ACC112 (cell line): ENCODE results near the gene LGI1.

Source experiments
- H2AFZ ChIP-seq: fragments of 200-600 bp; sonication (generic); one replicate; pipeline ENCODE4 v1.6.0; 2017; ENCODE audit warnings: antibody characterized with exemption, low read length; ENCODE audit not compliant: unreplicated experiment
- H3K27ac ChIP-seq: fragments of 200-600 bp; sonication (generic); 2 replicates; pipeline ENCODE4 v1.5.1; 2014; ENCODE audit warnings: low read depth, mild to moderate bottlenecking, antibody characterized with exemption, low read length, moderate library complexity
- H3K27me3 ChIP-seq: fragments of 200-600 bp; sonication (generic); 2 replicates; pipeline ENCODE4 v1.6.1; 2014; ENCODE audit warnings: mild to moderate bottlenecking, antibody characterized with exemption, low read length, moderate library complexity, mixed read lengths; ENCODE audit not compliant: insufficient read depth
- H3K36me3 ChIP-seq: fragments of 200-600 bp; sonication (generic); 2 replicates; pipeline ENCODE4 v1.6.1; 2016; ENCODE audit warnings: mild to moderate bottlenecking, antibody characterized with exemption, low read length, moderate library complexity, mixed read lengths; ENCODE audit not compliant: insufficient read depth
- H3K4me1 ChIP-seq: fragments of 200-600 bp; sonication (generic); one replicate; pipeline ENCODE4 v1.6.1; 2016; ENCODE audit warnings: low read length, mixed read lengths; ENCODE audit not compliant: insufficient read depth, unreplicated experiment, control insufficient read depth
- H3K4me3 ChIP-seq: fragments of 200-600 bp; sonication (generic); 2 replicates; pipeline ENCODE4 v1.5.1; 2014; ENCODE audit warnings: mild to moderate bottlenecking, low read depth, low read length
- H3K79me2 ChIP-seq: fragments of 200-600 bp; sonication (generic); one replicate; pipeline ENCODE4 v1.6.0; 2016; ENCODE audit warnings: low read length; ENCODE audit not compliant: control insufficient read depth, unreplicated experiment, insufficient read depth

The LGI1 gene

DNA sequence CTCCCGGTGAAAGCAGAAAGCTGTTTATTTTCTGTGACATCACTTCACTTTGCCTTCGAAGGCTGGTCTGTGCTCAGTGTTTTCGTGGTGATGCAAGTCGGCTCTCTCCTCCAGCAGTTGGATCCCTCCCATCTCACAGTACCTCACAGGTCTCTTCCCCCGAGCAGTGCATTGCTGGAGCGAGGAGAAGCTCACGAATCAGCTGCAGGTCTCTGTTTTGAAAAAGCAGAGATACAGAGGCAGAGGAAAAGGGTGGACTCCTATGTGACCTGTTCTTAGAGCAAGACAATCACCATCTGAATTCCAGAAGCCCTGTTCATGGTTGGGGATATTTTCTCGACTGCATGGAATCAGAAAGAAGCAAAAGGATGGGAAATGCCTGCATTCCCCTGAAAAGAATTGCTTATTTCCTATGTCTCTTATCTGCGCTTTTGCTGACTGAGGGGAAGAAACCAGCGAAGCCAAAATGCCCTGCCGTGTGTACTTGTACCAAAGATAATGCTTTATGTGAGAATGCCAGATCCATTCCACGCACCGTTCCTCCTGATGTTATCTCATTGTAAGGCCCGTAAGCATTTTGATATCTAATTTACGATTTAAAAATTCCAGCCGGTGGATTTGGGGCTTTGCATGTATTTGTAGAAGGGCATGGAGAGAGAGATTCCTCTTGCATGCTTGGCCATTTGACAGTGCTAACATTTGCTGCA, at the start of gene LGI1:
Gene LGI1 (plus strand): TSS at position 136 of the 707 bp plus-strand sequence. CDS start 209 bp downstream, at position 345.
- H3K4me1 ChIP-seq, result peaks cover 9% of the 10 kb centered on the region
- peaks cover 6% of the 10 kb centered on the region; the same call in 1 of the 2 replicates for H3K27me3 ChIP-seq
- no peak within 1 kb of the TSS for H2AFZ ChIP-seq
- H3K27ac ChIP-seq, result no peak within 1 kb of the TSS
- no peaks in the 10 kb centered on the region for H3K79me2 ChIP-seq
- H3K4me3 ChIP-seq, result peak within 1 kb of the TSS; percentile 65
- no peaks in the 10 kb centered on the region for H3K36me3 ChIP-seq

DNA sequence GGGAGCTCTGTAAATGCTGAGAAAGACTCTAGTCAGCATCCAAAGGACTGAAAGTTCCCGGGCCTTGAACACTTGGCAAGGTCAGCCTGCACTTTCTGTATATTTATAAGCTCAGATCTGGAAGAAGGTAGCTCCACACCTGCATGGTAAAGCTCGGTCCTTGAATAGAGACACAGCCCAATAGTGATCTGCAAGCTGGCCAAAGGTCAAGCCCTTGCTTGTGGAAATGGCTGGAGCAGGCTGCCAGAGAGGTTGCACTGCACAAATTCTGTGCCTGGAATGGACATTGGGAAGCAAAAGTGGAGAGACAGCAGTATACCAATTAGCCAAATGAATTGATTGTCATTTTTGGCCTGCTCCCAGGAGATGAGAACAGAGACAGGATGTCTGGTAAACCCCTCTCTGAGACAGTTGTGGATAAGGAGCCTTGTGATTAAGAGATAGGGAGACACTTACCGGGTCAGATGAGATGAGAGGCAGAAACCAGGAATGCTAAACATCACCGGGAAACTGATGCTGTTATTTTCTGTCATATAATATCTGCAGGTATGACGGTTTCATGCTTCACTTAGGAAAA, 47.3 kb upstream of the LGI1 start:
- no peaks in the 10 kb centered on the region for H3K36me3 ChIP-seq
- peaks cover 4% of the 10 kb centered on the region for H3K4me1 ChIP-seq
- H3K4me3 ChIP-seq, result no peak overlapping the region
- H3K27me3 ChIP-seq, result no peaks in the 10 kb centered on the region
- no peak overlapping the region for H3K27ac ChIP-seq
- H2AFZ ChIP-seq, result no peak overlapping the region
- H3K79me2 ChIP-seq, result no peaks in the 10 kb centered on the region

DNA sequence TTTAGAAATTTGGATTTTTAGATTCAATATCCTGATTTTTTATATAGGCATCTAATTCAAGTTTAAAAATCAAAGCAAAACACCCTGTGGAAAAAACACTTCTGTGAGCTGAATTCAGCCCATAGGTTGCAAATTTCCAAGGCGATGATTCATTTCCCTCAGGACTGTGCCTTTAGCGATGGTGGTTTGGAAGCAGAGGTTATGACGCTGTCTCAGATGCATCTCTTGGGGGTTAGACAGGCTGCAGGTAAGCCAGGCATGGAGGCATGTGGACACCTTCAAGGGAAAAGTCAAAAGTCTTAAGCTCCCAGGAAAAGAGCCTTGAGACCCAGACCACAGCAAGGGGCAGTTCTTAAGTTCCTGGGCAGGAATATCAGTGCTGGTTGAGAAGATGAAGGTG, 45.8 kb upstream of the LGI1 start:
- H3K79me2 ChIP-seq, result no peaks in the 10 kb centered on the region
- H3K36me3 ChIP-seq, result no peaks in the 10 kb centered on the region
- no peak overlapping the region for H3K4me3 ChIP-seq
- no peaks in the 10 kb centered on the region for H3K27me3 ChIP-seq
- peaks cover 4% of the 10 kb centered on the region for H3K4me1 ChIP-seq
- H2AFZ ChIP-seq, result no peak overlapping the region
- no peak overlapping the region for H3K27ac ChIP-seq

DNA sequence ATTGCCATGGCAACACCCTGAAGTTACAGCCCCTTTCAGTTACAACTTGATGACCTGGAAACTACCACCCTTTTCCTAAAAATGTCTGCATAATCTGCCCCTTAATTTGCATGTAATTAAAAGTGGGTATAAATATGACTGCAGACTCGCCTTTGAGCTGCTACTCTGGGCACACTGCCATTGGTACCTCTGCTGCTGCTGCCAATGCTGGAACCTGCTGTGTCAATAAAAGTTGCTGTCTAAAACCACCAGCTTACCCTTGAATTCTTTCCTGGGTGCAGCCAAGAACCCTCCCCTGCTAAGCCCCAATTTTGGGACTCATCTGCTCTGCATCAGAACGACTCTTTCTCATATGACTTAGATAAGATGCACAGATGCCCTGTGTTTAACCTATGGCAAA, 45.1 kb upstream of the LGI1 start:
- H3K27ac ChIP-seq, result no peak overlapping the region
- no peaks in the 10 kb centered on the region for H3K36me3 ChIP-seq
- H3K79me2 ChIP-seq, result no peaks in the 10 kb centered on the region
- peaks cover 2% of the 10 kb centered on the region; the same call in 1 of the 2 replicates for H3K27me3 ChIP-seq
- no peak overlapping the region for H3K4me3 ChIP-seq
- H2AFZ ChIP-seq, result no peak overlapping the region
- H3K4me1 ChIP-seq, result peaks cover 4% of the 10 kb centered on the region

DNA sequence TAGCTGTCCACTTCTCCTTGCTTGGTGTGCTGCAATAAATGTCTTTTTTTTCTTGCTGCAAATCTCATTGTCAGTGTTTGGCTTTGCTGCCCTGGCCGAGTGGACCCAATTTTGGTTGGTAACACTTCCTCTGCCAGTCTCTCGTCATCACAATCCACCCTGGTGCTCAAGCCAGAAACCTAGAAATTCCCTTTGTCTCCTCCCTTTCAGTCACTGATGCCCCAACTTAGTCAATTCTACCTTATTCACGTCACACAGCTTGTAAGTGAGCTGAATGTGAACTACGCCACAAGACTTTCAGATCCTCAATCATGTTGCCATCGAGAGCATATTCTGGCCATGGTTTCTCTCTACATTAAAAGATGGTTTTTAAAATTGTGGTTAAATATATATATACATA, 42.4 kb upstream of the LGI1 start:
- Histone ChIP-seq H3K4me3 (no peak overlapping the region), H3K27ac (no peak overlapping the region), H3K79me2 (no peaks in the 10 kb centered on the region), H2AFZ (no peak overlapping the region), H3K4me1 (peaks cover 4% of the 10 kb centered on the region), H3K36me3 (no peaks in the 10 kb centered on the region), H3K27me3 (peaks cover 24% of the 10 kb centered on the region)

DNA sequence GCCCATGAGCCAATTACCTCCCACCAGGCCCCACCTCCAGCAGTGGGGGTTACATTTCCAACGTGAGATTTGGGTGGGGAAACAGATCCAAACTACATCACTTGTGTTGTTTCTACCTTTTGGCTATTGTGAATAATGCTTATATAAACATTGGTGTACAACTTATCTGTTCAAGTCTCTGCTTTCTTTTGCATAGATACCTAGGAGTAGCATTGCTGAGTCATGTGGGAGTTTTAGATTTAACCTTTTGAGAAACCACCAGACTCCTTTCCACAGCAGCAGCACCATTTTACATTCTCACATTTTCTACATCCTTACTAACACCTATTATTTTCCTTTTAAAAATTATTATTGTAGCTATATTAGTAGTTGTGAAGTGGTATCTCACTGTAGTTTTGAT, 41.0 kb upstream of the LGI1 start:
- Histone ChIP-seq H3K4me1 (peaks cover 4% of the 10 kb centered on the region), H3K27ac (no peak overlapping the region), H3K36me3 (no peaks in the 10 kb centered on the region), H3K79me2 (no peaks in the 10 kb centered on the region), H2AFZ (no peak overlapping the region), H3K4me3 (no peak overlapping the region), H3K27me3 (peaks cover 29% of the 10 kb centered on the region)

DNA sequence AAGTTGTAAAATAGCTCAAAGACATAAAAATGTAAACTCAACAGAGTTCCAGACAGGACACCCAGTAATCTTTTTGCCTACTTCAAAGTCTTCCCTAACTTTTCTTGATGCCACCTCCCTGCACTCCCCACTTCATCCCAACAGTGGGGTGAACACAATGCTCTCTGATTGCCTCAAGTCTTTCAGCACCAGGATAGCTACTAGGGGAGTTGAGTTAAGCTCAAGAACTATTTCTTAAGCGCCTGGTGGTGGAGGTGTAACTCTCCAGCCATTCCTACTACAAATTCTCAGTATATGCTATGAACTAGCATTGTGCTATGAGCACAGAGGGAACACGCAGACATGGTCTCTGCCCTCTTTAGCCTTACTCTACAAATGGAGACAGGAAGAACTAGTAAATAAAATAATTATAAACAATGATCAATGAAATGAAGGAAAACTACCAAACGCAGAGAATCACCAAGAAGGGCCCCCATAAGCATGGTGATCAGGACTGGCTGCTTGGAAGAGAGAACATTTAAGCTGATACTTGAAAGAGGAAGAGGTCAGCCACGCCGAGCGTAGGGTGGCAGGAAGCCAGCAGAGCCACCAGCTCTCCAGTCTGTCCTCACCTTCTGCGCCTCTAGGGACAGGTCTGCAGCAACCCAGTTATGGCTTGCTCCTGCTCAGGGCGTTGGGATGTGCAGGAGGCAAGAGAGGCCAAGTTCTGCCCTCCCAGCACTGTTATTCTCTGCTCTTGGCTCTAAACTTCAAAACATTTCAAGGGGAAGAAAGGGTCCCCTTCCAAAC, 38.6 kb upstream of the LGI1 start:
- peaks cover 30% of the 10 kb centered on the region for H3K27me3 ChIP-seq
- no peaks in the 10 kb centered on the region for H3K4me1 ChIP-seq
- H3K36me3 ChIP-seq, result no peaks in the 10 kb centered on the region
- H3K4me3 ChIP-seq, result no peak overlapping the region
- H3K79me2 ChIP-seq, result no peaks in the 10 kb centered on the region
- no peak overlapping the region for H2AFZ ChIP-seq
- H3K27ac ChIP-seq, result no peak overlapping the region

DNA sequence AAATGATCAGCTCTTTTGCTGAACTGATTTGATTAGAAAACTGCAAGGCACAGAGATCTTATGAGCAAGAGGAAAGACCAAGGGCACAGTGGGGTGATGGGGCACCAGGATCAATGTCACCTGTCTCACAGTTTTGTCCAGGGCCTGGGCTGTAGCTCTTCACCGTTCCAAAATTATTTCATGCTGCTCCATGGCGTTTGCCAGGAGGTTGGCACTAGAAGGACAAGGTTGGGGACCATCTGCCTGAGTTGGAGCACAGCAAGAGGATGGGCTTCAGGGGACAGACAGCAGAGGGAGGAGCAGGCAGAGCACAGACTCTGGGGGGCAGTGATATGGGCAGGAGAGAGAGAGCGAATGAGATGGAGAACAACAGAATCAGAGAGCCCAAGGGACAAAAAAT, 37.8 kb upstream of the LGI1 start:
- Histone ChIP-seq H3K4me1 (no peaks in the 10 kb centered on the region), H3K79me2 (no peaks in the 10 kb centered on the region), H2AFZ (no peak overlapping the region)

DNA sequence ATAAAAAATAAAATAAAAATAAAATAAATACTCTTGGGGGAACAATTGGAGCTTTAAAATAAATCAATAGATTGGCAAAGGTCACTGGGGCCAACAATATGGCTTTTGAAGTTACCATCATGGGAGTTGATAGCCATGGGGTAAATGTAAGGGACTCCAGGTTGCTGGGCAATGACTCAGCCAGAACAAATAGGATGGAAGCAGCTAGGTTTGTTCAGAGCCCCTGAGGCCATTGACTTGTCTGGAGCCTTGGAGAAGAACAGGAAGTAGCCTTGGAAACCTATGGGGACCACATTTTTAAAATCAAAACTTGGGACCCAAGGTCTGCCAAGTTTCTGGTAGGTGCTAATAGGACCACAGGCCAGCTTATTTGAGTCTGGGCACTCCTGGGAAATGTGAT, 35.2 kb upstream of the LGI1 start:
- peaks cover 63% of the 10 kb centered on the region for H3K27me3 ChIP-seq
- H3K27ac ChIP-seq, result no peak overlapping the region
- H3K4me3 ChIP-seq, result no peak overlapping the region
- no peaks in the 10 kb centered on the region for H3K4me1 ChIP-seq
- no peaks in the 10 kb centered on the region for H3K36me3 ChIP-seq
- no peak overlapping the region for H2AFZ ChIP-seq
- H3K79me2 ChIP-seq, result no peaks in the 10 kb centered on the region

More for the DNA sequence above, 37.8 kb upstream of the LGI1 start:
- Histone ChIP-seq H3K36me3 (no peaks in the 10 kb centered on the region), H3K4me3 (no peak overlapping the region), H3K27ac (no peak overlapping the region), H3K27me3 (peaks cover 38% of the 10 kb centered on the region)

DNA sequence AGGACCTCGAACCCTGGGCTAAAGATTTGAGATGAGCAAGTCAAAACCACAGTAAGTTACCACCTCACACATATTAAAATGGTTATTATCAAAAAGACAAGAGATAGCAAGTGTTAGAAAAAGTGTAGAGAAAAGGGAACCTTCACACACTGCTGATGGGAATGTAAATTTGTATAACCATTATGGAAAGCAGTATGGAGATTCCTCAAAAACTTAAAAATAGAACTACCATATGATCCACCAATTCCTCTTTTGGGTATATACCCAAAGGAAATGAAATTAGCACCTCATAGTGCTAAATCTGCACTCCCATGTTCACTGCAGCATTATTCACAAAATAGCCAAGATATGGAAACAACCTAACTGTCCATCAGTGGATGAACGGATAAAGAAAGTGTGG, 34.6 kb upstream of the LGI1 start:
- no peaks in the 10 kb centered on the region for H3K79me2 ChIP-seq
- no peak overlapping the region for H3K27ac ChIP-seq

More for the DNA sequence above, 34.6 kb upstream of the LGI1 start:
- Histone ChIP-seq H3K36me3 (no peaks in the 10 kb centered on the region), H3K27me3 (peaks cover 65% of the 10 kb centered on the region), H3K4me1 (no peaks in the 10 kb centered on the region), H2AFZ (no peak overlapping the region), H3K4me3 (no peak overlapping the region)
